Urinary bladder (tissue), 4 donors: ENCODE measurements around the gene CREBBP. TPM values are rescaled to one million over a fixed set of nuclear protein-coding genes. Genes with fewer than 3 reads are reported as not detected.

Experiments used
- DNase-seq: peaks from one replicate; pipeline ENCODE4 v3.0.0-alpha.2; 2015; ENCODE audit errors: extremely low spot score
- H3K27ac ChIP-seq: one replicate; pipeline ENCODE4 v1.5.1; 2013; ENCODE audit warnings: low read depth, mild to moderate bottlenecking, moderate library complexity
- H3K36me3 ChIP-seq: one replicate; pipeline ENCODE4 v1.6.1; 2013; ENCODE audit warnings: mild to moderate bottlenecking, moderate library complexity; ENCODE audit not compliant: insufficient read depth
- H3K4me1 ChIP-seq: one replicate; pipeline ENCODE4 v1.6.1; 2013; ENCODE audit warnings: mild to moderate bottlenecking, moderate library complexity; ENCODE audit not compliant: insufficient read depth
- H3K4me3 ChIP-seq: one replicate; pipeline ENCODE4 v1.5.1; 2013; ENCODE audit warnings: low read depth, low read length
- WGBS: extraction: QIAGEN DNeasy Blood & Tissue Kit; methylation state at CpG from one replicate; pipeline ENCODE4 v1.1.7; 2013; 5-methylcytosine and 5-hydroxymethylcytosine counted together
- polyA plus RNA-seq: library from polyadenylated mRNA; stranded (reverse); fragments of 200-250 nt; gene quantifications from one replicate; pipeline ENCODE4 v1.2.3, GENCODE V29; 2013
- total RNA-seq: library from RNA; depleted of rRNA; stranded (reverse); fragments of >200 nt; gene quantifications from one replicate; pipeline ENCODE4 v1.2.3, GENCODE V29; 2014
- donor health status: healthy with polysubstance abuse.
- donor health status: healthy.

The CREBBP gene
- total and polyA plus RNA-seq, 2 donors, result 23.2 to 67.3 TPM

- no peaks in the 10 kb centered on the region for H3K4me1 ChIP-seq
- no peak for DNase-seq
- 82% methylated on average over 4 of the region's 4 CpGs for WGBS
- no peak overlapping the region for H3K4me3 ChIP-seq
- peaks cover 2% of the 10 kb centered on the region for H3K36me3 ChIP-seq
- H3K27ac ChIP-seq, result no peak overlapping the region
Observed at GRCh38 chr16:3781421-3781820, 99.1 kb downstream of the CREBBP start.

DNA sequence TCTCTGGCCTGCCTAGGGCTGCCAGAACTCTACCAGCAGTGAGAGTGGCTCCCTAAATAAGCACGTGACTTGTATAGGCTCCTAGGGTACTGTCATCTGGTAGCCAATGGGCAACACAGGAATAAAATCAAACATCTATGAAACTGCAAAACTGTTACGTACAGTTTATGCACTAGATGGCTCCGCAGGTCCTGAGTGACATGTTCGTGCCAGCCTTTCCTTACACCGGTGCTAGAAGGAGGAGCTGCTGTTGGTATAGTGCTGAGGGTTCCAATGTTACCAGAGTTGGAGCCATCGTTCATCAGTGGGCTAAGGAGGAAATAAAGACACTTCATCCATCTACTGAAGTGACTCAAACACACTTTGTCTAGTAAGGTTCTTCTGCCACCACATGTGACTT is 99.9 kb downstream of the CREBBP start:
- Histone ChIP-seq H3K36me3 (peaks cover 2% of the 10 kb centered on the region), H3K27ac (no peak overlapping the region), H3K4me1 (no peaks in the 10 kb centered on the region), H3K4me3 (no peak overlapping the region)
- no peak for DNase-seq
- 49% methylated on average over 6 of the region's 6 CpGs for WGBS

DNA sequence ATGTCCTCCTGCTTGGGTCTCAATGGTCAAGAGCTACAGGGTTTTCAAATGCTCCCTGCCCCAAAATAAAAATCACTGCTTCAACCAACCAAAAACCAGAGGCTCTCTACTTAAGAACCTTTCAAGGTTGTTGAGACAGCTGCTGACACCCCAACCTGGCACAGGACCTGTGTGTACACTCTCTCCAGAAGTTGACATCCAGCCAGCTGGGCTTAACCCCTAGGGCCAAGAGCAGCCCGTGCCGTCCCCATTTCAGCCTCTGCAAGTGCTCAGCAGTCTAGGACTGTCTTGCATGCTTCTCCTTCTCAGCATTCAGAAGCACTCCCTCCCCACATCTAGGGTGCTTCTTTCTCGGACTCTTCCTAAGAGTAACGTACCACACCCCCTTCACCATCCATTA is 104.2 kb downstream of the CREBBP start:
- DNase-seq, result no peak
- Histone ChIP-seq H3K4me3 (no peak overlapping the region), H3K4me1 (no peaks in the 10 kb centered on the region), H3K36me3 (peaks cover 2% of the 10 kb centered on the region), H3K27ac (no peak overlapping the region)
- WGBS, result 60% methylated on average over 4 of the region's 4 CpGs

GRCh38 chr16:3774819-3775218 is 105.7 kb downstream of the CREBBP start:
- DNase-seq, result no peak
- no peaks in the 10 kb centered on the region for H3K4me1 ChIP-seq
- H3K27ac ChIP-seq, result no peak overlapping the region
- H3K36me3 ChIP-seq, result peaks cover 4% of the 10 kb centered on the region
- no peak overlapping the region for H3K4me3 ChIP-seq
- 87% methylated on average over 6 of the region's 6 CpGs for WGBS

DNA sequence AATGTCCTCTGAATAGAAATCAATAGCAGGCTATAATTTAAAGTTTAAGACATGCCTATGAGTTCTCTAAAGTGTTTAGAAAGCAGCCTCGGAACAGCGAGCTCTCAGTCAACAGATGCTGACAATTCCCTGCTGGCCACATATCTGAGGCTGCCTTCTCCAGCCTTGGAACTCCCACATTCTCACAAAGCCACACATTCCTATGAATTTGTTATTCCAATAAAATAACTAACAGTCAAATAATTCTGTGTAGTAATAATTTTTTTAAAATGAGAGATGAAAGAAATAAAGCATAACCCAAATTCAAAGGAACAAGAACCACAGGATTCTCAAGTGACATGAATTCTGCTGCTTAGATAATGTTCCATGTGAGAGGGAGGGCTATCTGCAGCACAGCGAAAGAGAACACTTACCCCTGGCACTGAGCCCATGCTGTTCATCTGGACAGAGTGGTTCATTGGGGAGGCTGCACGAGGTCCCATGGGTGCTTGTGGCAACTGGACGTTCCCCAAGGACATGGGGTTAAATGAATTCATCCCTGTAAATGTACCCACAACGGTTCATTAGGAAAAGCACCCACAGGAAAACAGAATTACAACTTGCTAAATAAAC is 106.3 kb downstream of the CREBBP start:
- no peak overlapping the region for H3K4me3 ChIP-seq
- DNase-seq, result no peak
- peaks cover 2% of the 10 kb centered on the region for H3K36me3 ChIP-seq
- no peaks in the 10 kb centered on the region for H3K4me1 ChIP-seq
- H3K27ac ChIP-seq, result no peak overlapping the region
- WGBS, result 49% methylated on average over 6 of the region's 6 CpGs

DNA sequence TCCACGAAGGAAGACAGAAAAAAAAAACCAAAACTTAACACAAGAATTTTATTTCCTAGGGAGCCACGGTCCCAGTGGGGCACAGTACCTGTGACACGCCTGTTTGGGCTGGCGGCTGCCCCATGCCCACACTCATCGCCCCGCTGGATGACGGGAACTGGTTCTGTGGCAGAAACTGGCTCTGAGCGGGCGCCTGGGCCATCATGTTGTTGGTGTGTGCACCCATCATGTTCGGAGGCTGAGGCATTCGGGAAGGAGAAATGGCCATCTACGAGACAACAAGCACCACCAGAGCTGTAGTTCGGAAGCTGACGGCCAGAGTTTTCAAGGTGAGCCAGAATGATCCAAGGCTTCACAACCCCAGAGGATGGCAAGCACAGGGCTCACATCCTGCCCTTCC is 106.8 kb downstream of the CREBBP start:
- Histone ChIP-seq H3K36me3 (peaks cover 5% of the 10 kb centered on the region), H3K27ac (no peak overlapping the region), H3K4me3 (no peak overlapping the region), H3K4me1 (no peaks in the 10 kb centered on the region)
- no peak for DNase-seq
- 95% methylated on average over 14 of the region's 14 CpGs for WGBS

GRCh38 chr16:3771513-3771912 is 109.0 kb downstream of the CREBBP start:
- 97% methylated on average over 5 of the region's 5 CpGs for WGBS

DNA sequence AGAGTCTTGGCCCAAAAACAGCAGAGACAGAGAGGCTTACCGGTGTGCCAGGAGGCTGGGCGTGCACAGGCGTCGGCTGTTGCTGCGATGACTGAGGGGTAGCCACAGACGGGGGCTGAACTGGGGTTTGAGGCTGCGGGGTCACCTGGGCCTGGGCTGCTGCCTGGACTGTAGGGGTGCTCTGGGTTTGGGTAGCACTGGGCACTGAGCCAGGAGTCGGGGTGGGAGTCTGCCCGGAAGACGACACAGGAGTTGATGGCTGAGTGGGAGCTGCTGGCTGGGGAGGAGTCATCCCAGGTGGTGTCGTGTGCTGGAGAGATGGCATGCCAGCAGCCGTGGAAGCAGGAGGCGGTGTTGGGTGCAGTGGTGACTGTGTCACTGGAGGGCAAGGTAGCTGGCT is 110.0 kb downstream of the CREBBP start:
- H3K27ac ChIP-seq, result no peak overlapping the region
- H3K4me3 ChIP-seq, result no peak overlapping the region
- 81% methylated on average over 13 of the region's 13 CpGs for WGBS
- no peaks in the 10 kb centered on the region for H3K4me1 ChIP-seq
- H3K36me3 ChIP-seq, result peaks cover 8% of the 10 kb centered on the region
- DNase-seq, result no peak

More at GRCh38 chr16:3771513-3771912, 109.0 kb downstream of the CREBBP start:
- no peaks in the 10 kb centered on the region for H3K4me1 ChIP-seq
- H3K27ac ChIP-seq, result no peak overlapping the region
- no peak for DNase-seq
- peaks cover 8% of the 10 kb centered on the region for H3K36me3 ChIP-seq
- no peak overlapping the region for H3K4me3 ChIP-seq

DNA sequence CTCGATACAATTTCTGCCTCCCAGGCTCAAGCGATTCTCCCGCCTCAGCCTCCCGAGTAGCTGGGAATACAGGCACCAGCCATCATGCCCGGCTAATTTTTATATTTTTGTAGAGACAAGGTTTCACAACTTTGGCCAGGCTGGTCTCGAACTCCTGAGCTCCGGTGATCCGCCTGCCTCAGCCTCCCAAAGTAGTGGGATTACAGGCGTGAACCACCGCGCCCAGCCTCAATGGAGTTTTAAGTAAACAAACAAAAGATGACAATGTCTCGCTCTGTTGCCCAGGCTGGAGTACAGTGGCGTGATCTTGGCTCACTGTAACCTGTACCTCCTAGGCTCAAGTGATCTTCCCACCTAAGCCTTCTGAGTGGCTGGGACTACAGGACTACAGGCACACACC is 110.6 kb downstream of the CREBBP start:
- WGBS, result 95% methylated on average over 13 of the region's 13 CpGs
- H3K36me3 ChIP-seq, result peaks cover 8% of the 10 kb centered on the region
- no peak for DNase-seq
- H3K4me1 ChIP-seq, result no peaks in the 10 kb centered on the region
- no peak overlapping the region for H3K27ac ChIP-seq
- no peak overlapping the region for H3K4me3 ChIP-seq

DNA sequence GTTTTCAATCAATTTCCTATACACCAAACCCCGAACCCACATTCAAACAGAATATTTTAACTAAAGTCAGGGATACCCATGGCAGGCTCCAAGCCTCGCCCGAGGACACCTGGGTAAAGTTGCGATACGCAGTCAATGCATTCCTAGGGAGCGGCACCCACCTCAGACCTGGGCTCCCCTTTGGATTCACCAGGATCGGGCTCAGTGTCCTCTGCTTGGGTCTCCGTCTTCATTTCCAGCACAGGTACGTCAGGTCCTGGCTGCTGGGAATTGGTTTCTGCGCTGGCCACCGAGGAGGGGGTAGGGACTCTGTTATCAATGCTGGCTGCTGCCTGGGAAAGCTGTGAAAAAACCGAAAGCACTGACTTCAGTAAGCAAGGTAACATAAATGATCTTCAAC is 111.5 kb downstream of the CREBBP start:
- H3K27ac ChIP-seq, result no peak overlapping the region
- WGBS, result 98% methylated on average over 12 of the region's 12 CpGs
- DNase-seq, result no peak
- H3K36me3 ChIP-seq, result peaks cover 8% of the 10 kb centered on the region
- no peak overlapping the region for H3K4me3 ChIP-seq
- H3K4me1 ChIP-seq, result no peaks in the 10 kb centered on the region

DNA sequence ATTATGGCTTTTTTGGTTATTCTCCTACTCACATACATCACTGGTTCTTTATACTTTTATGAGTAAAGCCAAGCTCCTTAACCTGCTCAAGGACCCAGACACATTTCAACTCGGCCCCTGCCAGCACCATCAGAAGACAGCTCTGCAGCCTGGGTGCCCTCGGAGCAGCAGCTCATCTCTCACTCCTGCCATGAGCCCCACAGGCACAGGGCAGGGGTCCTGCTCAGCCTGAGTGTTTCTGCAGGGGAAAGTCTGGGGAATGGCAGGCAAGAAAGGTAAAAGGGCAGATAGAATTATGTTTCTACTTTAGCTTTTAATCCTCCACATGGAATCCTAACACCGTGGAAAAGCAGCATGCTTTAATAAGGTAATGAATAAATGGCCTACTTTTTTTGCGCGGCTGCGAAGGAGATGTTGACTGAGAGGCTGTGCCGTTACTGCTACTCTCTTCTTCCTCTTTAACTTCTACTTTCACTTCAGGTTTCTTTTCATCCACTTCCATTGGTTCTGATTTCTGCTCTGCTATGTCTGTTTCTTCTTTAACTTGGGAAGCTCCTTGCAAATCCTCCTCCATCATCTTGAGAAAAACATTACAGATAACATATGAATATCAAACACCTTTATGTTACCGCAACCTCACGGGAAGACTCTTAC is 113.1 kb downstream of the CREBBP start:
- Histone ChIP-seq H3K4me3 (no peak overlapping the region), H3K27ac (no peak overlapping the region), H3K4me1 (no peaks in the 10 kb centered on the region), H3K36me3 (peaks cover 8% of the 10 kb centered on the region)
- DNase-seq, result no peak
- 93% methylated on average over 9 of the region's 9 CpGs for WGBS

DNA sequence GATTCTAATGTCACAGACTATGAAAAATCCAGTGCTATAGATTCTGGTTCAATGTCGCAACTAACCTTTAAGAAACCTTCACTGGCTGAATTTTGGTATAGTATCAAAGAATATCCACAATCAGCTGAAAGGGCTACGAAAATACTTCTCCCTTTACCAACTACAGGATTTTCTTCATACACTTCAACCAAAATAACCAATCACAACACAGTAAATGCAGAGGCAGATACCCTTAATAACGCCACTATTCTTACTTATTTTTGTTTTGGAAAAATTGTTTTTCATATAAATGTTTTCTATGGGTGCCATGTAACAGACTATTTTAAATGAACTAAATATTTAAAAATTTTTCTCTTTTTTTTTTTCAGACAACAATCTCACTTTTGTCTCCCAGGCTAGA is 114.3 kb downstream of the CREBBP start:
- Histone ChIP-seq H3K4me1 (no peaks in the 10 kb centered on the region), H3K36me3 (peaks cover 8% of the 10 kb centered on the region), H3K27ac (no peak overlapping the region), H3K4me3 (no peak overlapping the region)
- DNase-seq, result no peak
- WGBS, result 96% methylated on average over 3 of the region's 3 CpGs

GRCh38 chr16:3764409-3764808 is 116.1 kb downstream of the CREBBP start:
- no peak for DNase-seq
- H3K4me1 ChIP-seq, result no peaks in the 10 kb centered on the region
- H3K4me3 ChIP-seq, result no peak overlapping the region
- no peak overlapping the region for H3K27ac ChIP-seq
- WGBS, result 96% methylated on average over 3 of the region's 3 CpGs
- H3K36me3 ChIP-seq, result peaks cover 6% of the 10 kb centered on the region

DNA sequence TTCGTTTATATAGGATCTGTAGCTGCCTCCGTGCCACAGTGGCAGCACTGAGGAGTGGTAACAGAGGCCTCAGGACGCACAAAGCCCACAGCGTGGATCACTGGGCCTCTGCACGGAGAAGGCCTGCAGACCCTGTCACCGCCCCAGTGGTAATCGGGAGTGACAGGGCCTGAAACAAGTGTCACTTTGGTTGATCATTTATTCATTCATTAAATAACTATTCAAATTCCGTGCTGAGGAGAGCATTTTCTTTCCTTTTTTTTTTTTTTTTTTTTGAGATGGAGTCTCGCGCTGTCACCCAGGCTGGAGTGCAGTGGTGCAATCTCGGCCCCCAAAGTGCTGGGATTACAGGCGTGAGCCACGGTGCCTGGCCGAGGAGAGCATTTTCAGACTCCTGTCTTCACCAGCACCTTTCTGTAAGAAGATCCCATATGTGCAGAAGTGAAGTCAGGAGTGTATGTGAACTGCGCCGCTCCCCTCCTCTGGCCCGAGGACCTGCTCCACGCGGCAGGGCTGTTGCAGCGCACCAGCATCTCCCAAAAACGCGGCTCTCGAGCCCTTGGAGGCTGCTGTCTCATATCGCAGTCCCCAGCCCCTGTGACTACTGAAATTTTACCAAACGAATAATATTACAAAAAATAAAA is 118.3 kb downstream of the CREBBP start:
- 85% methylated on average over 25 of the region's 25 CpGs for WGBS
- Histone ChIP-seq H3K27ac (no peak overlapping the region), H3K4me3 (no peak overlapping the region), H3K36me3 (peaks cover 3% of the 10 kb centered on the region), H3K4me1 (no peaks in the 10 kb centered on the region)
- no peak for DNase-seq
